ENCODE measurements around the gene NMNAT3. TPM values are rescaled to one million over a fixed set of nuclear protein-coding genes. Genes with fewer than 3 reads are reported as not detected.

Gene NMNAT3
- polyA plus RNA-seq, 1 donor (not counting 4 experiments of a cell fraction or from before 2014, with no cell fraction given): 1.6 TPM

- Histone ChIP-seq H3K4me3 (ENCODE audit: control insufficient read depth in 2 of 3, extremely low read depth in 1 of 3, insufficient read depth in 2 of 3, low read depth in 1 of 3, low read length in 3 of 3) (no peak overlapping the region), H2AFZ (ENCODE audit: control insufficient read depth, low read length) (no peak overlapping the region), H3K27me3 (ENCODE audit: control insufficient read depth, extremely low read depth, insufficient read depth, low read length) (no peaks in the 10 kb centered on the region), H4K20me1 (ENCODE audit: control insufficient read depth, extremely low read depth, insufficient read depth, low read length) (no peaks in the 10 kb centered on the region), H3K4me2 (ENCODE audit: control insufficient read depth, extremely low read depth, insufficient read depth, low read depth, low read length) (no peak overlapping the region), H3K9ac (ENCODE audit: control insufficient read depth, extremely low read depth, insufficient read depth, low read length) (no peak overlapping the region), H3K9me3 (ENCODE audit: control insufficient read depth, low read depth, low read length) (no peaks in the 10 kb centered on the region), H3K9me1 (ENCODE audit: control insufficient read depth, extremely low read depth, insufficient read depth, low read length) (peaks cover 3% of the 10 kb centered on the region), H3K36me3 (ENCODE audit: control insufficient read depth in 2 of 2, extremely low read depth in 1 of 2, insufficient read depth in 2 of 2, low read length in 2 of 2) (no peaks in the 10 kb centered on the region), H3K27ac (ENCODE audit: control insufficient read depth, insufficient read depth, low read length) (no peak overlapping the region), H3K79me2 (ENCODE audit: control insufficient read depth, insufficient read depth, low read length) (no peaks in the 10 kb centered on the region), H3K4me1 (ENCODE audit: control insufficient read depth, extremely low read depth, insufficient read depth, low read length) (peaks cover 3% of the 10 kb centered on the region)
- dilution Hi-C loops (cut with MboI; ENCODE audit: extremely low pct_ligation_motif_present, low sequenced_read_pairs): no loop called here
- FAIRE-seq: peak; percentile 17
- TF ChIP-seq CTCF (optimal IDR thresholded peaks at IDR 0.05 in 1 of 3, IDR thresholded peaks at IDR 0.05 in 1 of 3, conservative IDR thresholded peaks at IDR 0.05 in 1 of 3; ENCODE audit: extremely low read depth in 1 of 3, insufficient read depth in 2 of 3, low read length in 3 of 3) (no peak), EZH2 (IDR thresholded peaks at IDR 0.05; ENCODE audit: low read length) (no peak)
- no peak for DNase-seq (ENCODE audit: low read depth, low spot score)
Observed at GRCh38 chr3:139627759-139628158, 50.0 kb downstream of the NMNAT3 start.

GRCh38 chr3:139620438-139620837 lies 57.3 kb downstream of the NMNAT3 start:
- no peaks in the 10 kb centered on the region for H3K4me1 ChIP-seq (ENCODE audit: control insufficient read depth, extremely low read depth, insufficient read depth, low read length)
- dilution Hi-C loops (cut with MboI; ENCODE audit: extremely low pct_ligation_motif_present, low sequenced_read_pairs): no loop called here
- no peaks in the 10 kb centered on the region for H3K9me3 ChIP-seq (ENCODE audit: control insufficient read depth, low read depth, low read length)
- H3K9me1 ChIP-seq (ENCODE audit: control insufficient read depth, extremely low read depth, insufficient read depth, low read length): no peaks in the 10 kb centered on the region
- H3K36me3 ChIP-seq (ENCODE audit: control insufficient read depth in 2 of 2, extremely low read depth in 1 of 2, insufficient read depth in 2 of 2, low read length in 2 of 2): no peaks in the 10 kb centered on the region
- H3K27me3 ChIP-seq (ENCODE audit: control insufficient read depth, extremely low read depth, insufficient read depth, low read length): no peaks in the 10 kb centered on the region
- no peak overlapping the region for H3K4me2 ChIP-seq (ENCODE audit: control insufficient read depth, extremely low read depth, insufficient read depth, low read depth, low read length)
- no peak for DNase-seq (ENCODE audit: low read depth, low spot score)
- FAIRE-seq: no peak
- TF ChIP-seq CTCF (optimal IDR thresholded peaks at IDR 0.05 in 1 of 3, IDR thresholded peaks at IDR 0.05 in 1 of 3, conservative IDR thresholded peaks at IDR 0.05 in 1 of 3; ENCODE audit: extremely low read depth in 1 of 3, insufficient read depth in 2 of 3, low read length in 3 of 3) (no peak), EZH2 (IDR thresholded peaks at IDR 0.05; ENCODE audit: low read length) (no peak)
- H3K27ac ChIP-seq (ENCODE audit: control insufficient read depth, insufficient read depth, low read length): no peak overlapping the region
- no peak overlapping the region for H2AFZ ChIP-seq (ENCODE audit: control insufficient read depth, low read length)
- H3K9ac ChIP-seq (ENCODE audit: control insufficient read depth, extremely low read depth, insufficient read depth, low read length): no peak overlapping the region
- H3K79me2 ChIP-seq (ENCODE audit: control insufficient read depth, insufficient read depth, low read length): no peaks in the 10 kb centered on the region
- H4K20me1 ChIP-seq (ENCODE audit: control insufficient read depth, extremely low read depth, insufficient read depth, low read length): no peaks in the 10 kb centered on the region
- H3K4me3 ChIP-seq (ENCODE audit: control insufficient read depth in 2 of 3, extremely low read depth in 1 of 3, insufficient read depth in 2 of 3, low read depth in 1 of 3, low read length in 3 of 3): no peak overlapping the region

Data from keratinocyte (primary cell).